ENCODE measurements around the gene MED8. TPM values are rescaled to one million over a fixed set of nuclear protein-coding genes. Genes with fewer than 3 reads are reported as not detected.

The MED8 gene
- total and polyA plus RNA-seq, 2 of the 8 experiments (the other 6 are each of a cell fraction or from before 2014, with no cell fraction given) = 7.0 to 20.6 TPM

DNA sequence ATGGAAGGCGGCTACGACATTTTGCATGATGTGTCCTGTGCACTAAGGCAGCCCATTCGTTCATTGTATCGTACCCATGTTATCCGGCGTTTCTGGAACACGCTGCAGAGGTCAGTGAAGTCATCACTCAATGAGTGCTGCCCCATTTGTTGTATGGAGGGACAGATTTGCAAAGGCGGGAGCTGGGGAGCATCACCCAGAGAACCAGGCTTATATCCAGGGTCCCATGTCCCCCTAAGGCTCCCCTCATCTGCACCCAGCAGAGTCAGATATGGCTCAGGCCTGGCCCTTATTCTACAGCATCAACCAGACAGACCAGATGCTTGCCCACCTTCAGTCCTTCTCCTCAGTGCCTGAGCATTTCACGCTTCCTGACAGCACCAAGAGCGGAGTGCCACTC is 31.3 kb upstream of the MED8 start:
- no peak for TF ChIP-seq BRCA1 (IDR thresholded peaks at IDR 0.05; ENCODE audit: low read depth, low read length)
- TF ChIP-seq SP1 (IDR thresholded peaks at IDR 0.05; ENCODE audit: low read depth, low read length) = no peak
- TF ChIP-seq TBP (IDR thresholded peaks at IDR 0.05; ENCODE audit: low read depth, low read length) = no peak
- no peak for TF ChIP-seq SP2 (IDR thresholded peaks at IDR 0.05; ENCODE audit: low read length)
- no peak for TF ChIP-seq BCL11A (IDR thresholded peaks at IDR 0.05; ENCODE audit: low read depth in 2 of 2, low read length in 2 of 2)
- TF ChIP-seq SUZ12 (IDR thresholded peaks at IDR 0.05; ENCODE audit: low read length) = no peak
- TF ChIP-seq KDM5A (IDR thresholded peaks at IDR 0.05; ENCODE audit: low read length) = no peak
- TF ChIP-seq RBBP5 (IDR thresholded peaks at IDR 0.05; ENCODE audit: borderline replicate concordance, low read depth, low read length) = no peak
- no peak for TF ChIP-seq FOSL1 (IDR thresholded peaks at IDR 0.05; ENCODE audit: insufficient read depth, low read depth, low read length)
- TF ChIP-seq TEAD4 (IDR thresholded peaks at IDR 0.05; ENCODE audit: low read depth, low read length) = no peak
- TF ChIP-seq RAD21 (IDR thresholded peaks at IDR 0.05 in 1 of 2, conservative IDR thresholded peaks at IDR 0.05 in 1 of 2; ENCODE audit: low read depth in 2 of 2, low read length in 2 of 2) = no peak
- TF ChIP-seq MAFK (IDR thresholded peaks at IDR 0.05; ENCODE audit: low read depth, low read length) = no peak
- TF ChIP-seq NANOG (IDR thresholded peaks at IDR 0.05; ENCODE audit: insufficient read depth, low read depth, low read length, poor library complexity, severe bottlenecking) = no peak
- no peak for TF ChIP-seq HDAC6 (IDR thresholded peaks at IDR 0.05; ENCODE audit: low read depth, low read length)
- TF ChIP-seq SRF (IDR thresholded peaks at IDR 0.05; ENCODE audit: low read depth, low read length) = no peak
- Histone ChIP-seq H3K27me3 (replicated peaks in 1 of 4; ENCODE audit: control insufficient read depth in 3 of 4, extremely low read depth in 1 of 4, insufficient read depth in 3 of 4, low read length in 3 of 4) (no peaks in the 10 kb centered on the region), H3K14ac (ENCODE audit: insufficient read length) (no peak overlapping the region), H4K20me1 (replicated peaks in 1 of 2; ENCODE audit: control insufficient read depth in 1 of 2, insufficient read depth in 2 of 2, low read length in 2 of 2) (peaks cover 0 to 2% of the 10 kb centered on the region in 2 experiments), H3K4me3 (ENCODE audit: extremely low read depth in 1 of 4, insufficient read depth in 2 of 4, low read depth in 3 of 4, low read length in 4 of 4) (no peak overlapping the region), H2BK15ac (ENCODE audit: low read length) (no peak overlapping the region), H4K5ac (ENCODE audit: insufficient read length, low read depth, low read length) (no peak overlapping the region), H2AFZ (ENCODE audit: low read length) (no peak overlapping the region), H3K27ac (ENCODE audit: low read depth, low read length) (no peak overlapping the region), H3K4me1 (replicated peaks in 1 of 4; ENCODE audit: control insufficient read depth in 3 of 4, insufficient read depth in 4 of 4, low read length in 3 of 4) (peaks cover 0 to 8% (median 5%) of the 10 kb centered on the region in 4 experiments; a peak in 6 of 7 replicates), H2BK20ac (ENCODE audit: low read length) (no peak overlapping the region), H2BK12ac (ENCODE audit: low read depth, low read length) (no peak overlapping the region), H4K91ac (replicated peaks; ENCODE audit: insufficient read length, low read length) (no peak overlapping the region), H2BK5ac (ENCODE audit: low read depth, low read length) (no peak overlapping the region), H2AK5ac (ENCODE audit: low read depth, low read length) (no peak overlapping the region), H3K23ac (ENCODE audit: insufficient read length) (no peak overlapping the region), H3K4me2 (ENCODE audit: insufficient read depth in 1 of 2, low read depth in 2 of 2, low read length in 2 of 2) (no peak overlapping the region), H3K56ac (replicated peaks; ENCODE audit: insufficient read length, low read depth, low read length) (no peak overlapping the region), H3K9ac (replicated peaks in 1 of 4; ENCODE audit: extremely low read depth in 1 of 4, low read depth in 3 of 4, low read length in 3 of 4) (no peak overlapping the region), H3K4ac (replicated peaks; ENCODE audit: insufficient read length, low read depth, low read length) (no peak overlapping the region), H2BK120ac (replicated peaks; ENCODE audit: low read depth, low read length) (no peak overlapping the region), H3K9me3 (ENCODE audit: insufficient read depth in 2 of 2, low read depth in 1 of 2, low read length in 1 of 2) (no peaks in the 10 kb centered on the region), H3K36me3 (ENCODE audit: control insufficient read depth in 2 of 4, insufficient read depth in 4 of 4, low read length in 3 of 4) (peaks cover 5 to 33% (median 19%) of the 10 kb centered on the region in 4 experiments; a peak in 6 of 8 replicates), H3K79me2 (ENCODE audit: control insufficient read depth in 1 of 2, insufficient read depth in 2 of 2, low read length in 2 of 2) (no peaks in the 10 kb centered on the region), H4K8ac (ENCODE audit: extremely low read depth, insufficient read depth, low read length) (no peak overlapping the region), H3K18ac (ENCODE audit: extremely low read depth, low read length) (no peak overlapping the region), H3K79me1 (ENCODE audit: low read depth, low read length) (no peaks in the 10 kb centered on the region), H3K23me2 (ENCODE audit: low read depth, low read length) (peaks cover 2% of the 10 kb centered on the region; the same call in 1 of the 2 replicates)
- FAIRE-seq = no peak
- ChIA-PET CTCF (ENCODE audit: partially characterized antibody) (interaction anchor here (0.6 to 1.8 kb wide), 6 partner anchors 20 to 567 kb away, joined by 3 to 6 read pairs (median 3); no protein-coding TSS in a partner anchor), POLR2A (ENCODE audit: partially characterized antibody) (no interaction called here)
- 95% methylated on average over 10 of the region's 10 CpGs; no CpG with 5 or more reads in 1 of the 2 experiments for WGBS, 2 experiments (ENCODE audit: extremely low coverage in 1 of 2, insufficient coverage in 1 of 2, insufficient read length in 1 of 2, insufficient replicate concordance in 2 of 2, low coverage in 1 of 2, low lambda C conversion rate in 2 of 2, missing lambda C conversion rate in 1 of 2)
- DNase-seq (ENCODE audit: low read depth in 1 of 2, low spot score in 2 of 2) = no peak

Measured in H1 (cell line).